IPS DF 19.7 (cell line): ENCODE results near the gene METTL2A.
"Not testable (repeated sequence)": the region's sequence is repeated elsewhere in the genome, so short reads cannot be mapped to it uniquely, and the experiment has no call there.

Experiments
- DNase-seq: peaks from one replicate; pipeline ENCODE4 v3.0.0-alpha.2; 2013; ENCODE audit warnings: low read depth, low spot score

Gene METTL2A

GRCh38 chr17:62471380-62471880 is 47.7 kb downstream of the METTL2A start:
- DNase-seq, result not testable (repeated sequence)

- DNase-seq, result not testable (repeated sequence)
These were observed 49.6 kb downstream of the METTL2A start for GRCh38 chr17:62473030-62473982.

- DNase-seq, result not testable (repeated sequence)
These were observed 53.4 kb downstream of the METTL2A start for GRCh38 chr17:62477111-62477510.

- DNase-seq, result not testable (repeated sequence)
These were observed 54.2 kb downstream of the METTL2A start for GRCh38 chr17:62477718-62478408.

- DNase-seq, result no peak
These were observed 54.8 kb downstream of the METTL2A start, which contains the start of gene TLK2 for GRCh38 chr17:62478424-62478879. TSS of gene TLK2 (plus strand) at chr17:62478825. CDS start at chr17:62481126, 2,301 bp downstream.

GRCh38 chr17:62478880-62479638 is 55.4 kb downstream of the METTL2A start:
- DNase-seq, result not testable (repeated sequence)

GRCh38 chr17:62479639-62480258 is 56.1 kb downstream of the METTL2A start:
- not testable (repeated sequence) for DNase-seq

- DNase-seq, result not testable (repeated sequence)
These were observed 58.9 kb downstream of the METTL2A start for GRCh38 chr17:62482553-62482952.

- DNase-seq, result not testable (repeated sequence)
These were observed 67.3 kb downstream of the METTL2A start for GRCh38 chr17:62490990-62491389.

- not testable (repeated sequence) for DNase-seq
These were observed 69.5 kb downstream of the METTL2A start for GRCh38 chr17:62493049-62493655.

- not testable (repeated sequence) for DNase-seq
These were observed 70.4 kb downstream of the METTL2A start for GRCh38 chr17:62494073-62494472.

- DNase-seq, result not testable (repeated sequence)
These were observed 72.6 kb downstream of the METTL2A start for GRCh38 chr17:62496344-62496743.

- not testable (repeated sequence) for DNase-seq
These were observed 75.1 kb downstream of the METTL2A start for GRCh38 chr17:62498796-62499195.
